AG04450 (cell line): ENCODE results near the gene TNP2. TPM values are rescaled to one million over a fixed set of nuclear protein-coding genes. Genes with fewer than 3 reads are reported as not detected.

Experiments
- CTCF ChIA-PET: fragments of 300-600, 350-600 bp; formaldehyde crosslinking; extraction: SDS; loops from one replicate; lab custom pipeline; 2022; ENCODE audit warnings: antibody characterized with exemption, inconsistent platforms; lab: Charles Lee
- POLR2A ChIA-PET: fragments of 350-600 bp; formaldehyde crosslinking; extraction: SDS; loops from one replicate; lab custom pipeline; 2021; ENCODE audit warnings: antibody characterized with exemption, inconsistent platforms; lab: Yijun Ruan, JAX
- DNase-seq: peaks from one replicate; pipeline ENCODE4 v3.0.0-alpha.2; 2011; ENCODE audit warnings: low read depth, low spot score
- H3K27ac ChIP-seq: one replicate; pipeline ENCODE4 v1.5.1; 2012; ENCODE audit warnings: low read depth, low read length, control low read depth
- H3K27me3 ChIP-seq: one replicate; pipeline ENCODE4 v1.6.0; 2012; ENCODE audit warnings: low read length; ENCODE audit not compliant: control insufficient read depth, insufficient read depth
- H3K4me3 ChIP-seq: 2 replicates; pipeline ENCODE4 v1.5.1; 2011; ENCODE audit warnings: mild to moderate bottlenecking, low read depth, low read length, control low read depth
- H3K9me3 ChIP-seq: 2 replicates; pipeline ENCODE4 v1.5.1; 2012; ENCODE audit warnings: low read length; ENCODE audit not compliant: control insufficient read depth, insufficient read depth
- polyA plus RNA-seq: library from polyadenylated mRNA; depleted of rRNA; stranded (reverse); fragments of >200 nt; gene quantifications from 2 replicates; pipeline ENCODE4 v1.2.3, GENCODE V29; 2011
- TF ChIP-seq, protein P1 (sequence below): IDR thresholded peaks from 2 replicates; pipeline ENCODE4 v1.5.1; 2011; ENCODE audit warnings: low read depth, low read length, control low read depth, inconsistent platforms

TNP2 gene
- polyA plus RNA-seq, 1 experiment: not detected

DNA sequence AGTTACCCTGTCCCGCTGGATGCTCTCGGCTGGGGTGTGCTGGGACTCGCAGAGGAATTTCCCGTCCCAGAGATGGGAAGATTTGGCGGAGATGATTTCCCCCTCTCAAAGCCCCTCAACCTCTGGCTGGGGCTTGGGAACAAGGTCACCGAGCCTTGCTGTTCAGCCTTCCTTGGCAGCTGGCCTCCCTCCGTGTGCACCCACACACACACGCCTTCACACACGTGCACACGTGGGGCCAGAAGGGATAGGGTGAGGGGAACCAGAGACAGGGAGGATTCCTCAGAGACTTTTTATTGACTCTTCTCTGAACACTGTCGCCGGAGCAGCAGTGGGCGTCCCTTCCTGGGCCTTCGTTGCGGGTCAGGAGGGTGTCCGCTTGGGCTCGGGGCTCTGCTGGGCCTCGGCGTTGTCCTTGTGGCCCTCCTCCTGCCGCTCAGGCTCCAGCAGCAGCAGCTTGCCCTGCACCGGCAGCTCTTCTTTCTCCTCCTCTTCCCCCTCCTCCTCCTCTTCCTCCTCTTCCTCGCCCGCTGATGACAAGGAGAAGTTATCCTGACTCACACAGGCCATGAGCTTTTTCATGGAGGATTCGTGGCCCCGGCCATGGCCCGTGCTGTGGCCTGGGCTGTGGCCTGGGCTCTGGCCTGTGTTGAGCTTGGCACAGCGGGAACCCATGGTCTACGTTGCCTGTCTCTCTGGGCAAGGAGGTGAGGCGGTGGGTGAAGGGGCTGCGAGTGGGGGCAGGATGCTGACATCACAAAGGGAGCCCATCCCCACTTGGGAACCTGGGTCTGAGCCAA is 4.0 kb upstream of the TNP2 start, which contains the start of gene PRM3:
TSS of gene PRM3 (minus strand) at position 709 of the 800 bp plus-strand sequence. CDS start at position 675, 34 bp downstream.
- CTCF ChIA-PET: interaction anchor here (1.1 to 3.3 kb wide), 2 partner anchors 16 to 123 kb away, joined by 3 to 14 read pairs; partner anchors contain the start of gene SOCS1
- Histone ChIP-seq H3K9me3 (peaks cover 3% of the 10 kb centered on the region; the same call in 1 of the 2 replicates), H3K27me3 (peaks cover 19% of the 10 kb centered on the region), H3K27ac (no peak within 1 kb of the TSS), H3K4me3 (no peak within 1 kb of the TSS)
- POLR2A ChIA-PET: interaction anchor here (0.6 kb wide), 1 partner anchor 160 kb away, joined by 3 read pairs; no protein-coding TSS in a partner anchor
- no peak for DNase-seq
- TF ChIP-seq, protein P1, sequence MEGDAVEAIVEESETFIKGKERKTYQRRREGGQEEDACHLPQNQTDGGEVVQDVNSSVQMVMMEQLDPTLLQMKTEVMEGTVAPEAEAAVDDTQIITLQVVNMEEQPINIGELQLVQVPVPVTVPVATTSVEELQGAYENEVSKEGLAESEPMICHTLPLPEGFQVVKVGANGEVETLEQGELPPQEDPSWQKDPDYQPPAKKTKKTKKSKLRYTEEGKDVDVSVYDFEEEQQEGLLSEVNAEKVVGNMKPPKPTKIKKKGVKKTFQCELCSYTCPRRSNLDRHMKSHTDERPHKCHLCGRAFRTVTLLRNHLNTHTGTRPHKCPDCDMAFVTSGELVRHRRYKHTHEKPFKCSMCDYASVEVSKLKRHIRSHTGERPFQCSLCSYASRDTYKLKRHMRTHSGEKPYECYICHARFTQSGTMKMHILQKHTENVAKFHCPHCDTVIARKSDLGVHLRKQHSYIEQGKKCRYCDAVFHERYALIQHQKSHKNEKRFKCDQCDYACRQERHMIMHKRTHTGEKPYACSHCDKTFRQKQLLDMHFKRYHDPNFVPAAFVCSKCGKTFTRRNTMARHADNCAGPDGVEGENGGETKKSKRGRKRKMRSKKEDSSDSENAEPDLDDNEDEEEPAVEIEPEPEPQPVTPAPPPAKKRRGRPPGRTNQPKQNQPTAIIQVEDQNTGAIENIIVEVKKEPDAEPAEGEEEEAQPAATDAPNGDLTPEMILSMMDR: no peak

DNA sequence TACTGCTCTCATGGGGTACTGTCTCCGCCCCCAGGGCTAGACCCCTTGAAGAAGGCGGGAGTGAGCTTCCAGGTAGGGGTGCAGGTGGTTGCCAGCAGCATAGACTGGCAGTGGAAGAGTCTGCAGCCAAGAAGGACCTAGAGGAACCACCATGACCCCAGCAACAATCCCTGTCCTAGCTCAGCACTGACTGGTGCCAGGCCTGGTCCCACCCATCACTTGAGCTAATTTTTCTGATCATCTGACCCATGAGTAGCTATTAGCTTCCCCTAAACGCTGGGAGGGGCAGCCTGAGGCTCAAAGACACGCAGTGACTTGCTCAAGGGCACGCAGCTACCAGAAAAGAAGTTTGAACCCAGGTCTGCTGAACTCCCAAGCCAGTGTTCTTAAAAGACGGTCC is 3.4 kb upstream of the TNP2 start:
- CTCF ChIA-PET: interaction anchor here (3.3 kb wide), 1 partner anchor 15 kb away, joined by 14 read pairs; the partner anchor contains the start of gene SOCS1
- no peak for DNase-seq
- POLR2A ChIA-PET: no interaction called here
- H3K27ac ChIP-seq: no peak overlapping the region
- H3K4me3 ChIP-seq: no peak overlapping the region
- H3K27me3 ChIP-seq: peaks cover 15% of the 10 kb centered on the region
- H3K9me3 ChIP-seq: peaks cover under 1% of the 10 kb centered on the region; the same call in 1 of the 2 replicates
- TF ChIP-seq, protein P1: no peak

DNA sequence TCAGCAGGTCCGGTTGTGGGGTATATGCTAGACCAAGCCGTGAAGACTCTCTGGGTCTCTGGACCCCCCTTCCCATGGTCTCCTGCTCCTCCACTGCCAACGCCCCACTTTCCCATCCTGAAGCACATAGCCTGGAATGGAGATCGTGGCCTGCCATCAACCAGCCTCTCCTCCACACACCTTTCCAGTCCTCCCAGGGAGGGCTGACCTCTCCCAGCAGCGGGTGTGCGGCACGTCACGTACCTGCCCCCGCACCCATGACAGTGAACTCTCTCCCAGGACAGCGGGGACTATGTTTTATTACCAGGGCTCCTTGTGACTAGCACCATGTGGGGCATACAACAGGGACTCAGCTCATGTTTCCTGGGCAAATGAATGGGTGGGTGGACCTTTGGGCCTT is 2.5 kb upstream of the TNP2 start:
- DNase-seq: no peak
- no peak overlapping the region for H3K4me3 ChIP-seq
- TF ChIP-seq, protein P1: no peak
- CTCF ChIA-PET: interaction anchor here (0.6 to 3.3 kb wide), 2 partner anchors 14 to 1015 kb away, joined by 3 to 14 read pairs; partner anchors contain the start of gene SOCS1
- no peaks in the 10 kb centered on the region; the same call in 1 of the 2 replicates for H3K9me3 ChIP-seq
- POLR2A ChIA-PET: no interaction called here
- peaks cover 13% of the 10 kb centered on the region for H3K27me3 ChIP-seq
- no peak overlapping the region for H3K27ac ChIP-seq

DNA sequence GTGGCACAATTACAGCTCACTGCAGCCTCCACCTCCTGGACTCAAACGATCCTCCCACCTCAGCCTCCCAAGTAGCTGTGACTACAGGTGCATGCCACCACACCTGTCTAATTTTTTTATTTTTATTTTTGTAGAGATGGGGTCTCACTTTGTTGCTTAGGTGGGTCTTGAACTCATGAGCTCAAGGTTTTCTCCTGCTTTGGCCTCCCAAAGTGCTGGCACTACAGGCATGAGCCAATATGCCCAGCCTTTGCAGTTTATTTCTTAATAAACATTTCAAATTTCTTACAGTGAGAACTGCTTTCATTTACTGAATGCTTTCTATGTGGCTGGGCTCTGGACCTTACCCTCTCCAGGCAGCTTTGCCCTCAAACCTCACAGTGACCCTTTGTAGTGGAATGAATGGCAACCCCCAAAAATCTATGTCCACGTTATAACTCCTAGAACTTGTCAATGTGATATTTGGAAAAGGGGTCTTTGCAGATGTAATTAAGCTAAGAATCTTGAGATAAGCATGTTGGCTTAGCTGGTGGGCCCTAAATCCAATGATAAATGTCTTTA is 1.6 kb upstream of the TNP2 start:
- no peak overlapping the region for H3K27ac ChIP-seq
- CTCF ChIA-PET: interaction anchor here (0.8 kb wide), 1 partner anchor 307 kb away, joined by 3 read pairs; no protein-coding TSS in a partner anchor
- no peaks in the 10 kb centered on the region; the same call in 1 of the 2 replicates for H3K9me3 ChIP-seq
- POLR2A ChIA-PET: no interaction called here
- no peak overlapping the region for H3K4me3 ChIP-seq
- H3K27me3 ChIP-seq: peaks cover 11% of the 10 kb centered on the region
- TF ChIP-seq, protein P1: no peak
- no peak for DNase-seq
